Stimulated activated CD8-positive, alpha-beta memory T cell treated with anti-CD3 and anti-CD28 coated beads, Interleukin-12 subunit alpha, Interleukin-12 subunit beta, amount 100 ng/mL, for 4 hours (primary cell): ENCODE results near the gene CLPTM1L.
"Not testable (repeated sequence)": the region's sequence is repeated elsewhere in the genome, so short reads cannot be mapped to it uniquely, and the experiment has no call there.

Experiments used
- DNase-seq: peaks from one replicate; pipeline ENCODE4 v3.0.0-alpha.2; 2020; ENCODE audit warnings: low read depth

CLPTM1L gene

GRCh38 chr5:1359031-1359645 lies 14.2 kb upstream of the CLPTM1L start:
- no peak for DNase-seq

DNA sequence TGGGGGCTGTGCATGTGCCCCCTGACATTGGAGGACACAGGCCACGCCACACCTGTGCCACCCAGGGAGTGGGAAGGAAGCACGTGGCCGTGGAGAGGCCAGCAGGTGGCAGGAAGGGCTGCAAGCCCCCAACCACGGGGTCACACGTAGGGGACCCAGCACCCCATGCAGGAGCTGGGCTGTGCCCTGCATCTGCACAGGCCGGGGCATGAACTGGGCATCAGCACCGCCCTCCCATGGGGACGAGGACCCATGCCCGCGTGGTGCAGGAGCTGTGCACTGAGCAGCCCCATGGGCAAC lies 13.8 kb upstream of the CLPTM1L start:
- no peak for DNase-seq

DNA sequence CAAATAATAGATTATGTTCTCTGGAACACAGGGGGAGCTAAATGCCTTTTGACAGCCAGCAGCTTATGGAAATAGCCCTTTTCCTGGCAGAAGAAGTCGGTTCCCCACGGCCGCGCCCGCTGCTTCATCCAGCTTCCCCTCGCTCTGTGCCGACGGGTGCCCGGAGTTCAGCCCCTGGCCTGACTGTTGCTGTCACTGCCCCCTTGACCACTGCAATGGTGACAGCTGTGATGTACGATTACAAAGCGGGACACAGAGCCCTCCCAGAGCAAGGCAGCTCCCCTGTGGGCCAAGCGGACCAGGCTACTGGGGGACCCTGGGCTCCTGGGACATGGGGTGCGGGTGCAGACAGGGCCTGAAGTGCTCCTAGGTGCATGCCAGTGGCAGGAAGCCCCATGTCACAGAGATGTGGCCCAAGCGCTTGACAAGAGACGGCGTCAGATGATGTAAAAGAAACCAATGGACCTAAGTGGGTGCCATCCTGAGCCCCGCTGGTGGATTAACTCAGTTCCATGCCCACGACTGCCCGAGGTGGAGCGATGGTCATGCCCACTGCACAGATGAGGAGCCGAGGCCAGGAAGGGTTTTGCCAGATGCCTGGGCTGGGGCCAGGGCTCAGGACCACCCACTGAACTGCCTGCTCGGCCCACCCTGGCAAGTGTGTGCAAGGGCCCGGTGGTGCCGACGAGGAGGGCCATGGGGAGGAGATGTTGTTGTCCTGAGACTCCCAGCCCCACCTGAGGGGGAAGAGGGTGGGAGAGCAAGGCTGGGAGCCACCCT lies 13.2 kb upstream of the CLPTM1L start:
- no peak for DNase-seq

DNA sequence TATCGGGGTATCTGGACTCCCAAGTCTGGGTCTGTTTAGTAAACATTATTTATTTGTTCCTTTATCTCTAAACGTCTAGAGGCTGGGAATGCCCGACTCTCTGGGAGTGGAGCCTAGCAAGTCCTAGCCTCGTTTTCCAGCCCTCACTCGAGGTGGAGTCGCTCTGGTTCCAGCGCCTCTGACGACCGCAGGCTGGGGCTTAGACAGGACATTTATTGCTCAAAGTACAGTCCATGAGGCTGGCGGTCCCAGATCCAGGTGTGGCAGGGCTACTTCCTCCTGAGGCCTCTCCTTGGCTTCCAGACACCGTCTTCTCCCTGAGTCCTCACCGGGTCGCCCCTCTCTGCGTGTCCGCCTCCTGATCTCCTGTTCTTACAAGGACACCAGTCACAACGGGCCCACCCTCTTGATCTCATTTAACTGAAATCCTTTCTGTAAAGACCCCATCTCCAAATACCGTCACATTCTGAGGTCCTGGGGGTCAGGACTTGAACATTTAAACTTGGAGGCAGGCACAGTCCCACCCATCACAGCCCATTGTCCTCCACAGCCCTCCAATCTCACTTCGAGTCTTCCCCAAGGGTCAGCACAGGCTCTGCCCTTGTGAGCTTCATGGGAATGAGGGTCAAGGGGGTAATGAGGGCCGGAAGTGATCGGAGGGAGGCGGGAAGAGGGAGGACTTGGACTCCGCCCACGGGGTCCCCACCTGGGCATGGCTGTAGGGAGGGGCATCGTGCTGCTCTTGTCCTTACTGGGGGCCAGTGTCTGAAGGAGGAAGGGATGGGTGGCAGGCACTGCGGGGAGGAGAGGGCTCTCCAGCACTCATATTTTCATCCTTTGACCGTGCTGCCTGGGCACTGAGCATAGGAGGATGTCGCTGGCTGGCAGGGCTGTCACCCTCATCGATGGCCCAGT lies 12.2 kb upstream of the CLPTM1L start:
- DNase-seq: no peak

DNA sequence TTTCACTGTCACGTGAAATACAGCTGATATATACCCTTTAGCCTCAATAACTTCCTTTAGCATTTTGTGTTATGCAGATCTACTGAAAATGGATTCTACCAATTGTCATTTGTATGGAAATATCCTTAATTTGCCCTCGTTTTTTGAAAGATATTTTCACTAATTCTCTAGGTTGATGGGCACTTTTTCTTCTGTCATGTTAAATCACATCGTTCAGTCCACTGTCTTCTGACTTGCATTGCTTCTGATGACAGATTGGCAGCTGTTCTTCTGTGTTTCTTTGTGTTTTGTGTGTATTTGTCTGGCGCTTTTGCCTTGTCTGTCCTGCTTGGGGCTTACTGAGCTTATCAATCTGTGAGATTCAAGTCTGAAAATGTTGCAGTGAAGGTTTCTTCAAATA lies 9.7 kb upstream of the CLPTM1L start:
- DNase-seq: no peak

DNA sequence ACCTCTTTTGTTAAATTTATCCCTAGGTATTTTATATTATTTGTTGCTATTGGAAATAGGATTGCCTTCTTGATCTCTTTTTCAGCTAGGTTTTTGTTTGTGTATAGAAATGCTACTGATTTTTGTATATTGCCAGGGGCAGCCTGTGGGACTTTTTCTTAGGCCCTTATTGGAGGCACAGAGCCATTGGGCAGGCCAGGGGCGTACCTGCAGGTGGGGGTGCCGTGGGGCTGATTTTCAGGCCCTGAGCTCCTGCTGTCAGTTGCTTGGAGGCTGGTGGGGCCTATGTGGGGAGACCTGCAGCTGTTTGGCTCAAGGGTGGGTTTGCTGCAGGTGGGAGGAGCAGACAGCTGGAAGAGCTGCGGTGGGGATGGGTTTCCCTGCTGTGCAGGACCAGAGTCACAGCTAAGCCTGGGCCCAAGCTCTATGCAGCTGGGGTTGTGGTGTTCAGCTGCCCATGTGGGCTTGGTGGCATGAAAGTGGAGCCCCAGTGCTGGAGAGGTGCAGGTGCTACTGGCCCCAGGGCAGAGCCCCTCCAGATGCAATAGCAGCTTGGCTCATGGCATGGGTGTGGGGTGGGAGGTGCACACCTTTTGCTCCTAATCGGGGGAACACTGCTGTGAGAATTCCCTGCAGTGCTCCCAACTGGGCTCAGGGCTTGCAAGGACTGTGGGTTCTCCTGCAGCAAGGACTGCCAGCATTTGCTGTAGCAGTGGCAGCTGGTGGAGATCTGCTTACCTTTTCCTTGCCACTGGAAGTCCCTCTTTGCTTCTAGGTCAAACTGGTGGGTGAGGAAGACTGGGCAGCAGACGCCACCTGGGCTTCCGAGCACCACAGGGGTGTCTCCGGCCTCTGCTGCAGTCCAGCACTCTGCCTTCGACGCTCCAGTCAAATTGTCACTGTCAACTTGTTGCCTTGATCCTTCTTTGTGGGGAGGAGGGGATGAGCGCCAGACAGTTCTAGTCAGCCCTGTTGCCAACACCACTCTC lies 7.6 kb upstream of the CLPTM1L start:
- no peak for DNase-seq

DNA sequence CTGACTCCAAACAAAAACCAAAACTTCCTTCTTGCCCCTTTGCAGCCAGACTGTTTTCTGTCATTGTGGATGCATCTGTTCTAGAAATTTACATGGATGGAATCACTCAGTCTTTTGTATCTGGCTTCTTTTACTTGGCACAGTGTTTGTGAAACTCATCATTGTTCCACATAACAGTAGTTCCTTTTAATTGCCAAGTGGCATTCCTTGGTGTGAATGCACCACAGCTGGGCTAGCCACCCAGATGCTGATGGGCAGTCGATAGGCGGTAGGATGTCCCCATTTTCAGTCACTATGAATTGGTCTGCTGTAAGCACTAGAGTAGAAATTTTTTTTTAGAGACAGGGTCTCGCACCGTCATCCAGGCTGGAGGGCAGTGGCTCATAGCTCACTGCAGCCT lies 6.3 kb upstream of the CLPTM1L start:
- no peak for DNase-seq

DNA sequence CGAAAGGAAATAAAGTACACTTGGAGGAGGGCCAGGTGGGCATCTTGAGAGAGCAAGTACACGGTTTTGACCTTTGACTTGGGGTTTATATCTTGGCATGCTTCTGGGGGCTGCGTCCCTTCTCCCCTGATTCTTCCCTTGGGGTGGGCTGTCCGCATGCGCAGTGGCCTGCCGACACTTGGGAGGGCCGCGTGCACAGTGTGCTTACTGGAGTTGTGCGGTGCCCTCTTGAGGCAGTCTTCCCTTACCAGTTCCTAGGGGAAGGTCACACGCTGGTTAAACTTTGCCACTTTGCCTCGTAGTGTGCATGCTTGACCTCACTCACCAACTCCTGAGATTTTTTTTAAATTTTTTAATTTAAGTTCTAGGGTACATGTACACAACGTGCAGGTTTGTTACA lies 4.3 kb upstream of the CLPTM1L start:
- DNase-seq: no peak

DNA sequence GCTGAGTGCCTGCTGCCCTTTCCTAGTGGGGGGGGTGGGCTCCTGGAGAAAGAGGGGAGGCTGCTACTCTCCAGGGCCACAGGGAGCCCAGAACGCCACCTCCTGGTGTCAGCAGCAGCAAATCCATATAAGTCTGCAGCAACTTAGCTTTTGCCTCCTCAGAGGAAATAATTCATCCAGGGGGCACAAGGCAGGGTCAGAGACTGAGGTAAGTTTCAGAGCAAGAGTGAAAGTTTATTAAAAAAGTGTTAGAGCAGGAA lies 4.0 kb upstream of the CLPTM1L start:
- no peak for DNase-seq

DNA sequence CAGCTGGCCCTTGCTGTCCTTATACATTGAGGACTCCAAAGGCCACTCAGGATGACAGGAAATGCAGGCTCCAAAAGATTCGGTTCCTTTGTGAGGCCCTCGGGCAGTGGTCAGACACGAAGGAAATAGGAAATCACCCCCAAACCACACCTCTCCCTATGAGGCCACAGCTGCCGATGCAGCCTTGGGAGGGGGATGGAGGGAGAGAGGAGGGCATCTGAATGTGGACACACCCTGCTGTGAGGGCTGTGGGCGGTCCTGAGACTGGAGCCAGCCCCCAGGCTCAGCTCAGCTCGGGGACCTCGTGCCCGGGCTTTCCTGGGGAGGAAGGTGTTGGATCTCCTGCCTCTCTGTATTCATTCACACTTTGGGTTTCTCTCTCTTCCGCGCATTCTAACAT lies 2.7 kb upstream of the CLPTM1L start:
- DNase-seq: no peak

- DNase-seq: no peak
Measured at GRCh38 chr5:1346627-1347440, 1.9 kb upstream of the CLPTM1L start.

GRCh38 chr5:1345876-1346626 lies 1.2 kb upstream of the CLPTM1L start:
- no peak for DNase-seq

DNA sequence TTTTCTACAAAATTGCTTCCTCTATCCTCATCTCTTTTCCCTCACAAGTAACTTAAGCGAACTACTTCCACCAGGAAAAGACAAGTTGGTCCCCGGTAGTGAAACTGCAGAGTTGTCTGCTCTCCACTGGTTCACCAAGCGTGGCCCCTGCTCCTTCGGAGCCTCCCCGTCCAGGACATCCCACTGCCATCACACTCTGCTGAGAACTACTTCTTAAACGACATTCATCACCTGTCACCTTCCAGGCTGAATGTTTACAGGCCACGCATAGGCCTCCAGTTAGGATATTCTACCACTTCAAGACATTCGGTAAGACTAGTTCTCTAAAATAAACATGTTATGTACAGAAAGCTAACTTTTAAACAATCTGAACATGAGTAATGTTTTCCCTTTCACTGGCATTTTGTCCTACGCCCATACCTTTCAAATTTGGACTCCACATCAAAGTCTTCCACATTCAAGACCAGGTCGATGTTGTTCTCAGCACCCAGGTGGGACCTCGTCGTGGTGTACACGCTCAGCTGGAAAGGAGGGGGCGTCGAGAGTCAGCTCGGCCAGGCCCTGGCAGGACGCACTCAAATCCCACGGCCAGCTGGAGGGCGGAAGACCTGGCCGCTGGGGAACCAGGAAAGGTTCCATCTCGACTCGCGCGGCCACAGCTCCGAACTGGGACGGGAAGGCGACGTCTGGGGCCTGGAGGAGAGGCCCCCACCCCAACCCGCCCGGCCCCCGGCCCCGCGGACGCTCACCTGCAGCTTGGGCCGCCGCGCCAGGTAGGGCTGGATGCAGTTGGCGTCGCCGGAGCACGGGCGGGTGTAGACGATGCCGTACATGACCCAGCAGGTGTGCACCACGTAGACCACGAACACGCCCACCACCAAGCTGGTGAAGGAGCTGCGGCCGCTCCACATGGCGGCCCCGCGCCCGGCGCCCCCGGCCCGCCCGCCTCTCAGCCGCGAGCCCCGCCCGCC lies 683 bp downstream of the CLPTM1L start:
- DNase-seq: no peak

- DNase-seq: no peak
Measured at GRCh38 chr5:1343315-1343751, 1.6 kb downstream of the CLPTM1L start.

DNA sequence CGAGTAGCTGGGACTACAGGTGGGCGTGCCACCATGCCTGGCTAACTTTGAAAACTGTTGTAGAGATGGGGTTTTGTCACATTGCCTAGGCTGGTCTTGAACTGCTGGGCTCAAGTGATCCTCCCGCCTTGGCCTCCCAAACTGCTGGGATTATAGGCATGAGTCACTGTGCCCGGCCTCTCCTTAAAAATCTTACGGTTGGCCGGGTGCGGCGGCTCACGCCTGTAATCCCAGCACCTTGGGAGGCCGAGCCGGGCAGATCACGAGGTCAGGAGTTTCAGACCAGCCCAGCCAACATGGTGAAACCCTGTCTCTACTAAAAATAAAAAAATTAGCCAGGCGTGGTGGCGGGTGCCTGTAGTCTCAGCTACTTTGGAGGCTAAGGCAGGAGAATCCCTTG lies 2.2 kb downstream of the CLPTM1L start:
- DNase-seq: not testable (repeated sequence)

- no peak for DNase-seq
Measured at GRCh38 chr5:1342268-1342667, 2.6 kb downstream of the CLPTM1L start.

- no peak for DNase-seq
Measured at GRCh38 chr5:1341863-1342262, 3.0 kb downstream of the CLPTM1L start.

GRCh38 chr5:1339818-1340210 lies 5.1 kb downstream of the CLPTM1L start:
- not testable (repeated sequence) for DNase-seq

DNA sequence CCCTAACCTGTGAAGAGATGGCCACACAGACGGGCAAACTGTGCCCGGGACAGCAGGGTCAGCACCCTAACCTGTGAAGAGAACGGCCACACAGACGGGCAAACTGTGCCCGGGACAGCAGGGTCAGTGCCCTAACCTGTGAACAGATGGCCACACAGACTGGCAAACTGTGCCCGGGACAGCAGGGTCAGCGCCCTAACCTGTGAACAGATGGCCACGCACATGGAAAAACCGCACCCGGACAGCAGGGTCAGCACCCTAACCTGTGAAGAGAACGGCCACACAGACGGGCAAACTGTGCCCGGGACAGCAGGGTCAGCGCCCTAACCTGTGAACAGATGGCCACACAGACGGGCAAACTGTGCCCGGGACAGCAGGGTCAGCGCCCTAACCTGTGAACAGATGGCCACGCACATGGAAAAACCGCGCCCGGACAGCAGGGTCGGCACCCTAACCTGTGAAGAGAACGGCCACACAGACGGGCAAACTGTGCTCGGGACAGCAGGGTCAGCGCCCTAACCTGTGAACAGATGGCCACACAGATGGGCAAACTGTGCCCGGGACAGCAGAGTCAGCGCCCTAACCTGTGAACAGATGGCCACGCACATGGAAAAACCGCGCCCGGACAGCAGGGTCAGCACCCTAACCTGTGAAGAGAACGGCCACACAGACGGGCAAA lies 5.6 kb downstream of the CLPTM1L start:
- DNase-seq: not testable (repeated sequence)
